Activated CD4-positive, alpha-beta T cell treated with anti-CD3 and anti-CD28 coated beads, Interleukin-2, amount 50 U/mL, for 1 hour (primary cell): ENCODE measurements around the gene ZNF593OS.

Experiments
- DNase-seq: peaks from one replicate; pipeline ENCODE4 v3.0.0-alpha.2; 2020

ZNF593OS gene

GRCh38 chr1:26182383-26182696 is 10.7 kb upstream of the ZNF593OS start:
- DNase-seq, result no peak

GRCh38 chr1:26181586-26182382 is 10.2 kb upstream of the ZNF593OS start:
- no peak for DNase-seq

DNA sequence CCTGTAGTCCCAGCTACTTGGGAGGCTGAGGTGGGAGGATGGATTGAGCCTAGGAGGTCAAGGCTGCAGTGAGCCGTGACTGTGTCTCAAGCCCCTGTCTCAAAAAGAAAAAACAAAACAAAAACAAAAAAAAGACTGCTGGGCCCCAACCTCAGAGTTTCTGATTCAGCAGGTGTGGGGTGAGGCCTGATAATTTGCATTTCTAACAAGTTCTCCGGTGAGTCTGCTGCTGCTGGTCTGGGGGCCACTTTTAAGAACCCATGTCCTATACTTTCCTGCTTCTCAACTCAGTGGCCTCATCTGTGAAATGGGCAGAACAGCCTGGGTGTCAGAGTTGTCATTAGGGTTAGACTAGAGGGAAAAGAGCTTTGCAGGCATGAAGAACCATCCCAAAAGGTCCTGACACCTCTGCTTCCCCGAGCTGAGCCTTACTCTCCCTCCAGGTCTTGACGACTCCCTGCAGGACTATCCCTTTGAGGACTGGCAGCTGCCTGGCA is 8.4 kb upstream of the ZNF593OS start:
- no peak for DNase-seq

- DNase-seq, result no peak
Measured at GRCh38 chr1:26177182-26177684, 5.6 kb upstream of the ZNF593OS start, which contains the start of gene CNKSR1. Gene CNKSR1 (plus strand): TSS chr1:26177491. CDS start chr1:26177548, 57 bp downstream.

DNA sequence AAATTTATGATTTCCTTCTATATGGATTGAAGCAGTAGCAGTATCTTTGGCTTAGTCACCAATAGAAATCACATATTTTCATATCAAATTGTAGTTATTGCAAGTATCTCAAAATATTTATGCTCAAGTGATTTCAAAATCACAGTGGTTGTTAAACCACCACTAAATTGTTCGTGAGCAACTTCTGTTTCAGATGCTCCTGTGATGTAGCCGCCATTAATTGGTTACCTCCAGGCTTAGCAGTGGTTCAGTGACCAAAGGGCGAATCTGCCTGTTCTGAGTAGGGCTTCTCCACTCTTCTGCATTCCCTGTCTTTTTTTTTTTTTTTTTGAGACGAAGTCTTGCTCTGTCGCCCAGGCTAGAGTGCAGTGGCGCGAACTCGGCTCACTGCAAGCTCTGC is 3.7 kb upstream of the ZNF593OS start:
- DNase-seq, result no peak

DNA sequence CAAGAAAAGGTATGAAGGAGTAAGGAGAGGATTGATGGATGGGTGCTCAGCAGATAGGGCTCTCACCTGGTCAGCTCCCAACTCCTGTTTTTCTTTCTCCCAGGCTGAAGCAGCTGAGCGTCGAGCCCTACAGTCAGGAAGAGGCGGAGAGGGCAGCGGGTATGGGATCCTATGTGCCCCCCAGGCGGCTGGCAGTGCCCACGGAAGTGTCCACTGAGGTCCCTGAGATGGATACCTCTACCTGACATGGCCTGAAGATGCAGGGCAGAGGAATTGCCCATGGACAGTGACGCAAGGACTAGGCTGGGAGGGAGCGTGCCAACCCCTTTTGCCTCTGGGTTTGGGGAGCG is 1.2 kb downstream of the ZNF593OS start:
- no peak for DNase-seq

DNA sequence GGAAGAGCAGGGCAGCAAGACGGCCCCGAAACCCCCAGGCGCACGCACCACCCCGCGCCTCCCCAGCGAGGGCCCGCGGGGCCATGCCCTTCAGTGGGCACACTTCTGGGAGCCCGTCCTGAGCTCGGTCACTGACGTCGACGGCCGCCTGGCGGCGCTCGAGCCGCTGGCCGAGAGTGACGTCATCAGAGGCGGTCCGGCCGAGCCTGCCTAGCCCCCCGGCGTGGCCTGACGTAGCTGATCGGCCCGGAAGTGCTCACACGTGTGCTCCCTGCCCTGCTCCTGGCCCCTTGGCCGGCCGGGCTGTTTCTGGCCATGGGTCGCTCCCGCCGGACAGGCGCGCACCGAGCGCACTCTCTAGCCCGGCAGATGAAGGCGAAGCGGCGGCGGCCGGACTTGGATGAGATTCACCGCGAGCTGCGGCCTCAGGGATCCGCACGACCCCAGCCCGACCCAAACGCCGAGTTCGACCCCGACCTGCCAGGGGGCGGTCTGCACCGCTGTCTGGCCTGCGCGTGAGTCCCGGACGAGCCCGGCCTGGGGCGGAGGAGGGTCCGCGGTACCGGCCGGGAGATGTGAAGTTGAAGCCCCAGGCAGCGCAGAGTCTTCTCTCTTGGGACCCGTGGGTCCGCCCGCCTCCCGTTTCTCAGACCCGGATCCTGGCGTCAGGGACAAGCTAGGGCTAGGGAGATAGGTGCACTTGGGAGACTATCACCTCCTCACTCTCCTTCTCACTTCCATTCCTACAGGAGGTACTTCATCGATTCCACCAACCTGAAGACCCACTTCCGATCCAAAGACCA is 1.8 kb downstream of the ZNF593OS start, which contains the start of gene ZNF593:
Gene ZNF593, plus strand, starts transcription at position 240 of the 803 bp plus-strand sequence. Its CDS starts 76 bp downstream, at position 316.
- DNase-seq, result peak; percentile 76

GRCh38 chr1:26169198-26169554 is 2.5 kb downstream of the ZNF593OS start:
- DNase-seq, result no peak

GRCh38 chr1:26168410-26169197 is 3.0 kb downstream of the ZNF593OS start, which contains the start of gene C1orf232:
Gene C1orf232 (minus strand): TSS chr1:26168963. CDS start chr1:26168499, 464 bp downstream.
- no peak for DNase-seq

DNA sequence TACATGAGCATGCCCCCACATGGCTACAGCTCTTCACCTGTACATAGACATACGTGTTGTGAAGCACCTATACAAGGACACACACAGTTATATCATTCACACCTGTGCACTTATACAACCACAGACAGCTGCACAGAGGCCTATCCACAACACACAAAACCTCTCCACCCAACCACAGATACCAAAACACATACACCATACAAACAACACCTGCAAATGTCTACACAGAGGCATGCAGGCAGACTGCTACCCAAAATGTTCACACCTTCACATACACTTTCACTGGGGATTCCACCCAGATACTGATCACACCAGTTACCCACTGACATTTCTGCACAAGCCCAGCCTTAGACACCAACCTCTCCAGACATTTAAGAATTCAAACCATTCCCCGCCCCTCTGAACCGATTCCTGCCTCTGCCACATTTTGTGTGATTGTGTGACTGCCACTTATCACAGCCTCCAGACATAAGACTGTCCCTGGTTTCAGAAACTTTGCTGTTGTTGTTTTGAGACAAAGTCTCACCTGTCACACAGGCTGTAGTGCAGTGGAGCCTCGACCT is 4.8 kb downstream of the ZNF593OS start:
- no peak for DNase-seq

- DNase-seq, result no peak
Measured at GRCh38 chr1:26164861-26165842, 6.5 kb downstream of the ZNF593OS start.

DNA sequence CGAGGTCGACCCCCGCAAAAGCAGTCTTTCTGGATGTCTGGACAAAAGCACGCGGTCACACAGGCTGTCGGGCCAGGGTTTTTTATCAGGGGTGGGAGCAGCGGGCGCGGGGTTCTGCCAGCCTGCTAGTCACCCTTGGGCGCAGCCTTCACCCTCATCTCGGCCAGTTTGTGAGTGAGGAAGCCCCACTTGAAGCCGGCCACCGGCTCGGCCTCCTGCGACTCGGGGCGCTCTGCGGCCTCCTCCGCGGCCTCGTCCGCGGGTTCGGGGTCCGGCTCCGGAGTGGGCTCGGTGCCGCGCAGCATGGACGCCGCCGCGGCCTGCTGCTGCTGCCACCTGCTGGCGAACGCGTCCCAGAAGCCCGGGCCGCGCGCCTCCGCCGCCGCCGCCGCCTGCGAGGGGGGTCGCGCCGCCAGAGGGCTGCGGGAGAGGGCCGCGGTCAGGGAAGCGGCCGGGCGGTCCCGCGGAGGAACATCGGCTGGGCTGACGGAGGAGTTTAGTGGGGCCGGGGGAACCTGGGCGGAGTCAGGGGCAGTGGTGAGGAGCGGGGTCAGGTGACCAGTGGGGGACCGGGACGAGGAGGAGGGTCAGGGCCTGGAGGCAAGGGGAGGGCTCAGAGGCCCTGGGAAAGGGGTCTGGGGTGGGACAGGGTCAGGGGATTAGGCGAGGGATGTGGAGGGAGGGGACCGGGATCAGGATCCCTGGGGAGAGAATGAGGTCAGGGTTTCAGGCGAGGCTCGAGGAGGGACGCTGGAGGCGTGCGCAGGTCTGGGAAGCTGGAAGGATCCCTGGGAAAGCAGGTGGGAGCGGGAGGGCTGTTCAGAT is 7.4 kb downstream of the ZNF593OS start:
- DNase-seq, result peak; percentile 50

DNA sequence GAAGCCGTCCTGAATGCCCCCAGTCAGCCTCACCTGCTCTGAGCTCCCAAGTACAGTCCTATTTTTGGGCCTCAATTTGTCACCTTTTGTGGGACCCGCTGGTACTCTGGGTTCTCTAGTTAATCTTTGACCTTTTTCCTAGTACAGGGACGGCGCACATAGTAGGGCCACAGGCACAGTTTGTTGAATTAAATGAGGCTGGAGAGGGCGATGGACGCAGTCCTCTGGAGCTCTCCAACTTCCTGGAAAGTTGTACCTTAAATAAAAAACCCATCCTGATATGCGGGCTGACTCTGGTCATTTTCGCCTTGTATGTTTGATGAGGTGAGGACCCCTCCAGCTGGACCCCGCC is 8.0 kb downstream of the ZNF593OS start:
- DNase-seq, result no peak

DNA sequence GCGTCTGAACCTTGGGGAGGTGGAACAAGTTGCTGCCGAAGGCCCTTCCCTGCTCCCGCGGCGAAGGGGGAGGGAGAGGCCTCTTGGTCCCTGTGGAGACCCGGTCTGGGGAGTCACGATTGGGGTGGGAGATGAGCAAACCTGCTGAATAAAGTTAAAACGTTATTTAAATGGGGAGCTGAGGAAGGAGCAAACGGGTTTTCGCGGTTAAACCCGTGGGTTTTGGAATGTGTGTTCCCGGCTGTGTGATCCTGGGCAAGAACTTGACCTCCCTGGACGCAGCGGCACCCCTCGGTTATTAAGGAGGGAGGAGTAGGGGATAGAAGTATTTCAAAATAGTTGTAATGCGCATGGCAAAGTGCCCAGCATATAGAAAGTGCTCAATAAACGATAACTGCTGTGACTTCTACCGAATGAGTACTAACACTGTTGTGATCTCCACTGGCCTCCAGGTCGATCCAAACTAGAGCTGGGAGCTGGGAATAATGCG is 9.4 kb downstream of the ZNF593OS start:
- DNase-seq, result no peak

DNA sequence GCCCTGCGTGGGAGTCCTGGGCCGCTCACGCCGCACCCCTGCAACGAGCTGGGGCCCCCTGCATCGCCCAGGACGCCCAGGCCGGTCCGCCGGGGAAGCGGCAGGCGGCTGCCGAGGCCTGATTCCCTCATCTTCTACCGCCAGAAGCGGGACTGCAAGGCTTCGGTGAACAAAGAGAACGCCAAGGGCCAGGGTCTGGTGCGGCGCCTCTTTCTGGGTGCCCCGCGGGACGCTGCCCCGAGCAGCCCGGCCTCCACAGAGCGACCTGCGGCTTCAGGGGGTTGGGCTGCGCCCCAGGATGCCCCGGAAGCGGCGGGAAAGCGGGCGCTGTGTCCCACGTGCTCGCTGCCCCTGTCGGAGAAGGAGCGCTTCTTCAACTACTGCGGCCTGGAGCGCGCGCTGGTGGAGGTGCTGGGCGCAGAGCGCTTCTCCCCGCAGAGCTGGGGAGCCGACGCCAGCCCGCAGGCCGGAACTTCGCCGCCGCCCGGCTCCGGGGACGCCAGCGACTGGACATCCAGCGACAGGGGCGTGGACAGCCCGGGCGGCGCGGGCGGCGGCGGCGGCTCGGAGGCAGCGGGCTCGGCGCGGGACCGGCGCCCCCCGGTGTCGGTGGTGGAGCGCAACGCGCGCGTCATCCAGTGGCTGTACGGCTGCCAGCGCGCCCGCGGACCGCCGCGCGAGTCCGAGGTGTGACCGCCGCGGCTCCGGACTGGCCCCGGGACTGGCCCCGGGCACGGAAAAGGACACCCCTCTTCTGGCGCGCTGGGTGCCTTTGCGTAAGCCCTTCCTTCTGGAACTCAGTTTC is 10.0 kb downstream of the ZNF593OS start:
- DNase-seq, result peak; percentile 27

GRCh38 chr1:26160527-26161414 is 10.9 kb downstream of the ZNF593OS start:
- no peak for DNase-seq

GRCh38 chr1:26159743-26160039 is 11.9 kb downstream of the ZNF593OS start:
- DNase-seq, result no peak

GRCh38 chr1:26158908-26159742 is 12.5 kb downstream of the ZNF593OS start, which contains the start of gene FAM110D:
Gene FAM110D (plus strand): TSS chr1:26159079. CDS start chr1:26161292, 2,213 bp downstream.
- DNase-seq, result no peak
